Measurements from ENCODE around the gene ZDHHC11B.
"Not testable (repeated sequence)": the region's sequence is repeated elsewhere in the genome, so short reads cannot be mapped to it uniquely, and the experiment has no call there.

The ZDHHC11B gene

GRCh38 chr5:683551-684481, 100.7 kb downstream of the ZDHHC11B start:
- DNase-seq, result no peak

DNA sequence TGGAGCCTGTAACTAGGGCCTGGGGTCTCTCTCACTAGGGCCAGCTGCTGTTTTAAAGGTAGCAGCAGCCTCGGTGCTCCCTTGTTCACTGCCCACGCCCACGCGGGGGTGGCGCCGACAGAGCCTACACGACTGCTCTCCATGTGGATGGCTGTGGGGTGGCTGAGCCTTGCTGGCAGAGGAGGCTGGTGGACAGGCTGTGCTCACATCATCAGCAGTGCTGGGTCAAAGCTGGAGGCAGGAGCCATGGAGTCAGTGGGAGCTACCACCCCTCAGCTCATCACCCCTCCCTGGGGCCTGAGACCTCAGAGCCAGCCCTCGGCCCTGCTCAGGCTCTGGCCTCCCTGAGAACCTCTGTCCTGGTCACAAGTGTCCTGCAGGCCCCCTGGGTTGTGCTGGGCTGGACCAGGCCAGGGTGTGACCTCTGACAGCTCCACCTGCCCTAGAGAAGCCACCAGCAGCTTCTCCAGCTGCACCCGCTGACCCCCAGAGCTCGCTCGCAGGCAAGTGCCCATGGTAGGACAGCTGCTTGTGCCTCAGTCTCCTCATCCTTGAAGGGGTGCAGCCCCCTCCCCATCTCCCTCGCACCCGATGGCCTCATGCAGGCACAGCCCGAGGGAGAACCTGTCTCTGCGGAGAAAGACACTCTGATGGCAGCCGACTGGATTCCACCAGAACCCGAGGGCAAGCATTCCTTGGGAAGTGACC, 101.7 kb downstream of the ZDHHC11B start:
- not testable (repeated sequence) for DNase-seq

- DNase-seq, result not testable (repeated sequence)
These were observed 102.3 kb downstream of the ZDHHC11B start for GRCh38 chr5:682216-682615.

GRCh38 chr5:681317-682191, 103.0 kb downstream of the ZDHHC11B start:
- DNase-seq, result not testable (repeated sequence)

GRCh38 chr5:680836-681235, 103.7 kb downstream of the ZDHHC11B start:
- DNase-seq, result not testable (repeated sequence)

- not testable (repeated sequence) for DNase-seq
These were observed 104.3 kb downstream of the ZDHHC11B start for GRCh38 chr5:680118-680795.

- DNase-seq, result not testable (repeated sequence)
These were observed 105.2 kb downstream of the ZDHHC11B start for GRCh38 chr5:679166-679895.

- DNase-seq, result not testable (repeated sequence)
These were observed 106.0 kb downstream of the ZDHHC11B start for GRCh38 chr5:678521-678920.

GRCh38 chr5:677131-678101, 107.1 kb downstream of the ZDHHC11B start:
- no peak for DNase-seq

DNA sequence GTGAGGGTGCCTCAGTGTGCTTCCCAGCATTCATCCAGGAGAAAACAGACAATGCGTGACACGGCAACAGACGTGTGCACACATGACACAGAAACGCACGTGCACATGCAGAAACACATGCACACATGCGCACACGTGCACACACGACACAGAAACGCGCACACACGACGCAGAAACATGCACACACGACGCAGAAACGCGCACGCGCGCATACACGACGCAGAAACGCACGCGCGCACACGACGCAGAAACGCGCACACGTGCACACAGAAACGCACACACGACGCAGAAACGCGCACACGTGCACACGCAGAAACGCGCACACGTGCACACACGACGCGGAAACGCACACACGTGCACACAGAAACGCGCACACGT, 107.8 kb downstream of the ZDHHC11B start:
- no peak for DNase-seq

DNA sequence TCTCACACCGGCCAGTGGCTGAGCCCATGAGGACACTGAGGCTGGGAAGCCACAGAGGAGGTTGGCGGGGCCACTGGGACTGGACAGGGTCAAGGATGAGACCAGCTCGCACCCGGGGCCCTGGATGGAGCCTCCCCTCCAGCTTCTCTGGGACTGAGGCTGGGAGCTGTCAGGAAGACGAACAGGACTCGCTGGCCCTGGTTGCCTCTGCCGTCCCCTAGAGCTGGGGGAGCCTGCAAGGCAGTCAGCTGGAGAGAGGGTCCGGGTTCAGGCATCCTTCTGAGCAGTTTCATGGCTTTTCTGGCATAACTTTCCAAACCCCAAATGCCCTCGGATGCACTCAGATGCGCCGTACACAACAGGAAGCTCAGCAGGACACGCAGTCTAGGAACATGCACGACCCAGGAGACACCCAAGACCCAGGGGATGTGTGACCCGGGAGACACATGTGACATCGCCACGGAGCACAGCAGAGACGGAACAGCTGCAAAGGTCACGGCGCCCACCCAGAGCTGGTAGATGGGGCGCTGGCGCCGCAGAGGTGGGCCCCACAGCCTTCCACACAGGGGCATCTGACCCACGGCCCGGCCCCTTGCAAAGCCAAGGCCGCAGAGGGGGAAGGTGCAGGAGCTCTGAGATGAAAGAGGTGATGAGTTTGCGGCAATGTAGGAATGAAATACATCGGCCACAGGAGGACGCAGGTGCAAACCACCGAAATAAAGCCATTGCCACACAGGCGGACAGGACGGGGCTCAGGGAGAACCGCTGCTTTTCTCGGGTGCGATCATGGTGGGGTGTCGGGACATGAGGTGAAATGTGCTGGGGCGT, 108.4 kb downstream of the ZDHHC11B start:
- no peak for DNase-seq

- DNase-seq, result no peak
These were observed 109.2 kb downstream of the ZDHHC11B start for GRCh38 chr5:675111-675870.

- DNase-seq, result no peak
These were observed 109.9 kb downstream of the ZDHHC11B start for GRCh38 chr5:674630-675011.

DNA sequence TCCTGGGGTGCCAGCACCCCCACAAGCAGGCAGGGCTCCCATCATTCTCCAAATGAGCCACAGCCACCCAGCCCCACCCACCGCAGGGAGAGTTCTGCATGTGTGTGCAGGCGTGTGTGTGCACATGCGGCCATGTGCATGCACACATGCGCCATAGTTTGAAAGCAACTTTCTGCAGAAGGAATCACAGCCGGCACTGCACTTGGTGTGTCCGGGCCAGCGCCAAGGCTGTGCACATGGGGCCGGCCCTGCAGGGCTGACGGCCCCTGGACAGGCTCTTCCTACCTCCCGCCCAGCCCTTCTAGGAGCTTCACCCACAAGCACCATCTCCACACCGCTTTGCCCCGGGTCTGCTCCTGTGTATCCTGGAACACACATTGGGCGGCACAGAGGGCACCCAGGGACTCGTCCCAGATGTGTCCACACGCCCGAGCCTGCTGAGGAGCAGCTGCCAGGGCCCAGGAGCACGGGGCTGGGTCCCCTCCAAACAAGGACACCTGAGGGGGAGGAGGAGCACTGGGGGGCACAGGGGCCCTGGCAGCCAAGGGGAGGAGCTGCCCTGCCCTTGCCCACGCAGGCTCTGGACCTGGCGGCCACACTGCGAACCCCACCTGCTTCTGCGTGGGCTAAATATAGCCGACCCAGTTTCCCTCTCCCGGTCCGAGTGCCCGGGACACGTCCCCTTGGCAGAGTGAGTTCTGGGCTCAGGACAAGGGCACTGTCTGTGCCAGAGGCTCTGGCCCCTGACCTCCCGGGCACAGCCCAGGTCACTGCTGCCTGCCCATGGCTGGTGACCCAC, 110.5 kb downstream of the ZDHHC11B start:
- no peak for DNase-seq

- DNase-seq, result no peak
These were observed 111.2 kb downstream of the ZDHHC11B start for GRCh38 chr5:673161-673830.

DNA sequence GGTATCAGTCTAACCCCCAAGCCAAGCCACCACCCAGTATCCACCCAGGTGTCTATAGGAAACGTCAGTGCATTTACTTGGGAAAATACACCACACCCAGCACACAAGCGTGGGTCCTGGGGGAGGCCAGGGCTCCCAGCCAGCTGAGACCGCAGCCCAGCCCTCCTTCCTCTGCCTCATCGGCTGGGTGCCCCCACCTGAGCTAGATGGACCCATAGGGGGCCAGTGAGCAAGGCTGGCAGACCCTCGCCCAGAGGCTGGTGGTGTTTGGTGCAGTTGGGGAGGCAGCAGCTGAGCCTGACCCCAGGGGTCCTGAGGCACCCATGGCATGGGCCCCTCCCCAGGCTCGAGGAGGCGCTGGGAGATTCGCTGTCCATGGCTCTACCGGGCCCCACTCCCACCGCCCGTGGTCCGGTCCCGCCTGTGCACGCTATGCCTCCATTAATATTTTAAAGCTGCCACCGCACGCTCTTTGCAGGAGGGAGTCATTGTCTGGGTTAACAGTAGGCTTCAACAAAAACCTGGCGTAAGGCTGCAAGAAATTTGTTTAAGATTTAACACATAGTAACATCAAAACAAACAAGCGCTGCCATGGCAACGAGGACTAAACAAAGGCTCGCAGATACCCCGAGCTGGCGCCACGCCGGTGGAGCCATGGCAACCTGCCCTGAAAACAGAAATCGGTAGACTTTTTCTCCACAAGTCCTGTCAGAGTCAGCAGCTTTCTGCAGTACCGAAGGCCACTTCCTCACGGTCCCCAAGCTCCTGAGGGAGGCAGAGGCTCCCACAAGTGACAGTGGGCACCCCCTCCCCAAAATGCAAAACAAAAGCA, 112.0 kb downstream of the ZDHHC11B start:
- DNase-seq, result no peak
